H1 (cell line): ENCODE results near the gene SNX13. TPM values are rescaled to one million over a fixed set of nuclear protein-coding genes. Genes with fewer than 3 reads are reported as not detected.

Experiments
- CTCF ChIA-PET: fragments of 300-600 bp; sonication (Branson Sonifier 250); formaldehyde crosslinking; loops from one replicate; lab custom pipeline; 2021; ENCODE audit not compliant: partially characterized antibody; lab: Charles Lee
- POLR2A ChIA-PET: fragments of 300-600 bp; sonication (Branson Sonifier 250); formaldehyde crosslinking; loops from one replicate; lab custom pipeline; 2021; ENCODE audit warnings: inconsistent platforms; ENCODE audit not compliant: partially characterized antibody; lab: Charles Lee
- DNase-seq, 2 experiments: peaks; one replicate each; pipeline versions ENCODE4 v3.0.0 to v3.0.0-alpha.2; 2010 to 2022; ENCODE audit warnings: low spot score in 2 of 2, low read depth in 1 of 2, mixed read lengths in 1 of 2
- FAIRE-seq: peaks from 2 replicates; lab custom pipeline; 2011; peaks lifted over from hg19 to GRCh38; lab: Jason Lieb, UNC
- H2AFZ ChIP-seq: 2 replicates; pipeline ENCODE4 v1.8.1; 2012; ENCODE audit warnings: low read length, inconsistent platforms
- H2AK5ac ChIP-seq: 2 replicates; pipeline ENCODE4 v1.6.1; 2013; ENCODE audit warnings: low read depth, low read length
- H2BK120ac ChIP-seq: replicated peaks from 2 replicates; pipeline ENCODE3; 2013; ENCODE audit warnings: low read depth, low read length, inconsistent platforms
- H2BK12ac ChIP-seq: 2 replicates; pipeline ENCODE4 v1.6.1; 2013; ENCODE audit warnings: low read depth, low read length
- H2BK15ac ChIP-seq: 2 replicates; pipeline ENCODE4 v1.6.1; 2013; ENCODE audit warnings: low read length
- H2BK20ac ChIP-seq: 2 replicates; pipeline ENCODE4 v1.6.1; 2013; ENCODE audit warnings: low read length
- H2BK5ac ChIP-seq: 2 replicates; pipeline ENCODE4 v1.6.1; 2013; ENCODE audit warnings: low read depth, low read length
- H3K14ac ChIP-seq: 2 replicates; pipeline ENCODE4 v1.6.1; 2013; ENCODE audit warnings: inconsistent platforms; ENCODE audit not compliant: insufficient read length
- H3K18ac ChIP-seq: 2 replicates; pipeline ENCODE4 v1.6.1; 2013; ENCODE audit warnings: low read length; ENCODE audit errors: extremely low read depth
- H3K23ac ChIP-seq: 2 replicates; pipeline ENCODE4 v1.6.1; 2013; ENCODE audit warnings: inconsistent platforms; ENCODE audit not compliant: insufficient read length
- H3K23me2 ChIP-seq: 2 replicates; pipeline ENCODE4 v1.6.1; 2013; ENCODE audit warnings: low read depth, low read length
- H3K27ac ChIP-seq: 2 replicates; pipeline ENCODE4 v1.6.1; 2011; ENCODE audit warnings: low read depth, low read length, inconsistent platforms
- H3K27me3 ChIP-seq, 4 experiments: replicated peaks in 1 of 4; 1 replicate in 1 of 4; 2 replicates in 3 of 4; pipeline versions ENCODE4 v1.6.1 to v1.8.1; 2011 to 2013; ENCODE audit warnings: low read length in 3 of 4, mild to moderate bottlenecking in 3 of 4, inconsistent platforms in 2 of 4, mixed read lengths in 2 of 4, moderate library complexity in 1 of 4; ENCODE audit not compliant: control insufficient read depth in 3 of 4, insufficient read depth in 3 of 4; ENCODE audit errors: extremely low read depth in 1 of 4
- H3K36me3 ChIP-seq, 4 experiments: 2 replicates each; pipeline versions ENCODE4 v1.6.1 to v1.8.1; 2011 to 2013; ENCODE audit warnings: mild to moderate bottlenecking in 4 of 4, low read length in 3 of 4, moderate library complexity in 2 of 4, control low read depth in 1 of 4, inconsistent platforms in 1 of 4; ENCODE audit not compliant: insufficient read depth in 4 of 4, control insufficient read depth in 2 of 4
- H3K4ac ChIP-seq: replicated peaks from 2 replicates; pipeline ENCODE3; 2013; ENCODE audit warnings: low read length, low read depth, mixed read lengths, inconsistent platforms; ENCODE audit not compliant: insufficient read length
- H3K4me1 ChIP-seq, 4 experiments: replicated peaks in 1 of 4; 1 replicate in 1 of 4; 2 replicates in 3 of 4; pipeline versions ENCODE4 v1.6.1 to v1.8.1; 2011 to 2013; ENCODE audit warnings: low read length in 3 of 4, inconsistent platforms in 2 of 4, mixed read lengths in 1 of 4; ENCODE audit not compliant: insufficient read depth in 4 of 4, control insufficient read depth in 3 of 4
- H3K4me2 ChIP-seq, 2 experiments: 2 replicates each; pipeline versions ENCODE4 v1.6.1 to v1.8.1; 2011 to 2013; ENCODE audit warnings: low read depth in 2 of 2, low read length in 2 of 2, control low read depth in 1 of 2, inconsistent platforms in 1 of 2, mild to moderate bottlenecking in 1 of 2; ENCODE audit not compliant: insufficient read depth in 1 of 2
- H3K4me3 ChIP-seq, 4 experiments: fragments of 200-600, 300-600 bp in 1 of 4; sonication (generic), shearing (Covaris generic), sonication (Bioruptor Twin) in 1 of 4; 2 replicates each; pipeline versions ENCODE4 v1.5.1 to v1.8.1; 2011 to 2016; ENCODE audit warnings: low read length in 4 of 4, low read depth in 3 of 4, control low read depth in 2 of 4, inconsistent platforms in 2 of 4, mild to moderate bottlenecking in 2 of 4, mixed read lengths in 1 of 4, moderate library complexity in 1 of 4; ENCODE audit not compliant: insufficient read depth in 2 of 4; ENCODE audit errors: extremely low read depth in 1 of 4
- H3K56ac ChIP-seq: replicated peaks from 2 replicates; pipeline ENCODE3; 2013; ENCODE audit warnings: low read depth, mild to moderate bottlenecking, mixed read lengths, low read length, inconsistent platforms; ENCODE audit not compliant: insufficient read length
- H3K79me1 ChIP-seq: 2 replicates; pipeline ENCODE4 v1.6.1; 2013; ENCODE audit warnings: low read depth, low read length, control low read depth
- H3K79me2 ChIP-seq, 2 experiments: 2 replicates each; pipeline versions ENCODE4 v1.6.1 to v1.8.1; 2012 to 2013; ENCODE audit warnings: low read length in 2 of 2, mild to moderate bottlenecking in 2 of 2, inconsistent platforms in 1 of 2; ENCODE audit not compliant: insufficient read depth in 2 of 2, control insufficient read depth in 1 of 2
- H3K9ac ChIP-seq, 4 experiments: replicated peaks in 1 of 4; 1 replicate in 1 of 4; 2 replicates in 3 of 4; pipeline versions ENCODE4 v1.6.1 to v1.8.1; 2011 to 2013; ENCODE audit warnings: low read depth in 3 of 4, low read length in 3 of 4, control low read depth in 2 of 4, mild to moderate bottlenecking in 2 of 4, moderate library complexity in 2 of 4, inconsistent platforms in 1 of 4; ENCODE audit errors: extremely low read depth in 1 of 4
- H3K9me3 ChIP-seq, 2 experiments: 2 replicates each; pipeline versions ENCODE4 v1.6.1 to v1.8.1; 2012 to 2013; ENCODE audit warnings: mild to moderate bottlenecking in 2 of 2, moderate library complexity in 2 of 2, control low read depth in 1 of 2, inconsistent platforms in 1 of 2, low read depth in 1 of 2, low read length in 1 of 2, mixed read lengths in 1 of 2; ENCODE audit not compliant: insufficient read depth in 2 of 2
- H4K20me1 ChIP-seq, 2 experiments: replicated peaks in 1 of 2; 2 replicates each; pipeline versions ENCODE3 to v1.8.1; 2011 to 2013; ENCODE audit warnings: inconsistent platforms in 2 of 2, low read length in 2 of 2, mild to moderate bottlenecking in 1 of 2; ENCODE audit not compliant: insufficient read depth in 2 of 2, control insufficient read depth in 1 of 2
- H4K5ac ChIP-seq: 2 replicates; pipeline ENCODE4 v1.6.1; 2013; ENCODE audit warnings: low read length, low read depth, mixed read lengths, inconsistent platforms; ENCODE audit not compliant: insufficient read length
- H4K8ac ChIP-seq: 2 replicates; pipeline ENCODE4 v1.8.0; 2013; ENCODE audit warnings: mild to moderate bottlenecking, moderate library complexity, low read length, inconsistent platforms; ENCODE audit not compliant: insufficient read depth; ENCODE audit errors: extremely low read depth
- H4K91ac ChIP-seq: replicated peaks from 2 replicates; pipeline ENCODE3; 2013; ENCODE audit warnings: low read length, mixed read lengths, inconsistent platforms; ENCODE audit not compliant: insufficient read length
- GTF2F1 ChIP-seq: IDR thresholded peaks from 2 replicates; pipeline ENCODE4 v1.6.1; 2012; ENCODE audit warnings: low read depth, low read length, improper control_type of control experiment, borderline replicate concordance
- WGBS, 2 experiments: shearing (Covaris generic) in 1 of 2; methylation state at CpG; one replicate each; pipeline versions ENCODE4 v1.1.6 to v1.1.7; 2013 to 2015; ENCODE audit warnings: low lambda C conversion rate in 2 of 2, mixed read lengths in 2 of 2, inconsistent platforms in 1 of 2, low coverage in 1 of 2, missing lambda C conversion rate in 1 of 2; ENCODE audit not compliant: insufficient replicate concordance in 2 of 2, insufficient coverage in 1 of 2, insufficient read length in 1 of 2; ENCODE audit errors: extremely low coverage in 1 of 2, missing lambda C conversion rate in 1 of 2; 5-methylcytosine and 5-hydroxymethylcytosine counted together
- polyA plus RNA-seq, 7 experiments: library from polyadenylated mRNA; depleted of rRNA in 3 of 7; stranded (reverse) in 5 of 7; unstranded in 2 of 7; fragments of >200 nt in 5 of 7; fragments of 200-250 nt in 2 of 7; gene quantifications; 1 replicate in 5 of 7; 2 replicates in 1 of 7; 4 replicates in 1 of 7; pipeline versions ENCODE4 v1.2.1 to v1.2.3, GENCODE V29; 2011 to 2013; ENCODE audit warnings: missing spikeins in 2 of 7, mixed read lengths in 2 of 7
- total RNA-seq: library from RNA; stranded (reverse); fragmentation: NEBNext Ultra II Directional; extraction: Animal tissue kit (Norgen Biotek cat#: 25700); gene quantifications from 2 replicates; pipeline ENCODE4 v1.2.1, GENCODE V29; 2021

Gene SNX13
- total and polyA plus RNA-seq, 2 of the 8 experiments (the other 6 are each of a cell fraction or from before 2014, with no cell fraction given) = 5.5 to 27.4 TPM

DNA sequence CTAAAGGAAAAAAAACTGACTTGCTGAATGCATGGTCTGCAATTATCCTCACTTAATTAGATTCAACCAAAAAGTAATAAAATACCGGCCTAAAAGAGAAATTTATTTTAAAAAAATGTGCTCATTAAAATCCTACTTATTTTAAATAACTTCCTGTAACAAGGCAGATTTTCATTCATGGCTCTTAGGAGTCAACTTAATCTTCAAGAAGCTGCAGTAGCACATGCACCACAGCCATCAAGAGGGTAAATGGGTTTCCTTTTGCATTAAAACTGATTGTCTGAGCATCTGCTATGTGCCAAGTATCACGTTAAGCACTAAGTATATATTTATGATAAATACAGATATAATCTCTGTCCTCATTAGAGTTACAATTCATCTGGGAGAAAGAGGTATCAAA lies 69.9 kb downstream of the SNX13 start:
- Histone ChIP-seq H3K56ac (no peak overlapping the region), H2AFZ (no peak overlapping the region), H2BK5ac (no peak overlapping the region), H2AK5ac (no peak overlapping the region), H4K5ac (no peak overlapping the region), H3K9me3 (no peaks in the 10 kb centered on the region), H2BK20ac (no peak overlapping the region), H4K91ac (no peak overlapping the region), H3K36me3 (peaks cover 0 to 15% (median 4%) of the 10 kb centered on the region in 4 experiments; a peak in 3 of 8 replicates), H3K4me3 (no peak overlapping the region), H3K79me2 (no peaks in the 10 kb centered on the region), H2BK12ac (no peak overlapping the region), H3K79me1 (no peaks in the 10 kb centered on the region), H3K23ac (no peak overlapping the region), H3K18ac (no peak overlapping the region), H3K4ac (no peak overlapping the region), H3K4me2 (no peak overlapping the region), H3K9ac (no peak overlapping the region), H3K27ac (no peak overlapping the region), H3K27me3 (no peaks in the 10 kb centered on the region), H3K4me1 (no peaks in the 10 kb centered on the region), H2BK120ac (no peak overlapping the region), H4K8ac (no peak overlapping the region), H3K14ac (no peak overlapping the region), H4K20me1 (no peaks in the 10 kb centered on the region), H2BK15ac (no peak overlapping the region), H3K23me2 (no peaks in the 10 kb centered on the region)
- ChIA-PET CTCF (no interaction called here), POLR2A (no interaction called here)
- DNase-seq (no peak), FAIRE-seq (no peak)
- 89% methylated on average over 2 of the region's 2 CpGs; no CpG with 5 or more reads in 1 of the 2 experiments for WGBS, 2 experiments
- no peak for TF ChIP-seq GTF2F1
